ENCODE data around the gene ADGRL3.

DNA sequence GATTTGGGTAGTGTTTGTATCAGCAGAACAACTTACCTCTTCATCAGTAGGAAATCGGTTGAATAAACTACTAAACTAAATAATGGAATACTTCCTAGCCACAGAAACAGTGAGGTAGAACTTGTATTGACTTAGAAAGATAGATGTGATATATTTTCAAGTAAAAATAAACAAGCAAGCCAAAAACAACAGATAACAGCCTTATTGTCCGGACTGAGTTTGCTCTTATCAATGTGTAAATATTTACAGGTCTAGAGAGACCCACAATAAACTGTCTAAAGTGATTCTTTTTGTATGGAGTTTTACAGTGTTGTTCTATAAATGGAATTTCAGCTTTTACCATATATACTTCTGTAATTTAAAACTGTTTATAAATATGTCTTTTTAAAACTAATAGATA is 721.8 kb downstream of the ADGRL3 start:
- TF ChIP-seq POLR2A (IDR thresholded peaks at IDR 0.05), result no peak
- TF ChIP-seq, protein P1, sequence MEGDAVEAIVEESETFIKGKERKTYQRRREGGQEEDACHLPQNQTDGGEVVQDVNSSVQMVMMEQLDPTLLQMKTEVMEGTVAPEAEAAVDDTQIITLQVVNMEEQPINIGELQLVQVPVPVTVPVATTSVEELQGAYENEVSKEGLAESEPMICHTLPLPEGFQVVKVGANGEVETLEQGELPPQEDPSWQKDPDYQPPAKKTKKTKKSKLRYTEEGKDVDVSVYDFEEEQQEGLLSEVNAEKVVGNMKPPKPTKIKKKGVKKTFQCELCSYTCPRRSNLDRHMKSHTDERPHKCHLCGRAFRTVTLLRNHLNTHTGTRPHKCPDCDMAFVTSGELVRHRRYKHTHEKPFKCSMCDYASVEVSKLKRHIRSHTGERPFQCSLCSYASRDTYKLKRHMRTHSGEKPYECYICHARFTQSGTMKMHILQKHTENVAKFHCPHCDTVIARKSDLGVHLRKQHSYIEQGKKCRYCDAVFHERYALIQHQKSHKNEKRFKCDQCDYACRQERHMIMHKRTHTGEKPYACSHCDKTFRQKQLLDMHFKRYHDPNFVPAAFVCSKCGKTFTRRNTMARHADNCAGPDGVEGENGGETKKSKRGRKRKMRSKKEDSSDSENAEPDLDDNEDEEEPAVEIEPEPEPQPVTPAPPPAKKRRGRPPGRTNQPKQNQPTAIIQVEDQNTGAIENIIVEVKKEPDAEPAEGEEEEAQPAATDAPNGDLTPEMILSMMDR (IDR thresholded peaks at IDR 0.05), result no peak

Measured in thyroid gland (tissue), 4 donors.